H1 (cell line): ENCODE data around the gene GAB2. TPM values are rescaled to one million over a fixed set of nuclear protein-coding genes. Genes with fewer than 3 reads are reported as not detected.

ENCODE experiments used
- CTCF ChIA-PET: fragments of 300-600 bp; sonication (Branson Sonifier 250); formaldehyde crosslinking; loops from one replicate; lab custom pipeline; 2021; ENCODE audit not compliant: partially characterized antibody; lab: Charles Lee
- POLR2A ChIA-PET: fragments of 300-600 bp; sonication (Branson Sonifier 250); formaldehyde crosslinking; loops from one replicate; lab custom pipeline; 2021; ENCODE audit warnings: inconsistent platforms; ENCODE audit not compliant: partially characterized antibody; lab: Charles Lee
- DNase-seq, 2 experiments: peaks; one replicate each; pipeline versions ENCODE4 v3.0.0 to v3.0.0-alpha.2; 2010 to 2022; ENCODE audit warnings: low spot score in 2 of 2, low read depth in 1 of 2, mixed read lengths in 1 of 2
- FAIRE-seq: peaks from 2 replicates; lab custom pipeline; 2011; peaks lifted over from hg19 to GRCh38; lab: Jason Lieb, UNC
- H2AFZ ChIP-seq: 2 replicates; pipeline ENCODE4 v1.8.1; 2012; ENCODE audit warnings: low read length, inconsistent platforms
- H2AK5ac ChIP-seq: 2 replicates; pipeline ENCODE4 v1.6.1; 2013; ENCODE audit warnings: low read depth, low read length
- H2BK120ac ChIP-seq: replicated peaks from 2 replicates; pipeline ENCODE3; 2013; ENCODE audit warnings: low read depth, low read length, inconsistent platforms
- H2BK12ac ChIP-seq: 2 replicates; pipeline ENCODE4 v1.6.1; 2013; ENCODE audit warnings: low read depth, low read length
- H2BK15ac ChIP-seq: 2 replicates; pipeline ENCODE4 v1.6.1; 2013; ENCODE audit warnings: low read length
- H2BK20ac ChIP-seq: 2 replicates; pipeline ENCODE4 v1.6.1; 2013; ENCODE audit warnings: low read length
- H2BK5ac ChIP-seq: 2 replicates; pipeline ENCODE4 v1.6.1; 2013; ENCODE audit warnings: low read depth, low read length
- H3K14ac ChIP-seq: 2 replicates; pipeline ENCODE4 v1.6.1; 2013; ENCODE audit warnings: inconsistent platforms; ENCODE audit not compliant: insufficient read length
- H3K18ac ChIP-seq: 2 replicates; pipeline ENCODE4 v1.6.1; 2013; ENCODE audit warnings: low read length; ENCODE audit errors: extremely low read depth
- H3K23ac ChIP-seq: 2 replicates; pipeline ENCODE4 v1.6.1; 2013; ENCODE audit warnings: inconsistent platforms; ENCODE audit not compliant: insufficient read length
- H3K23me2 ChIP-seq: 2 replicates; pipeline ENCODE4 v1.6.1; 2013; ENCODE audit warnings: low read depth, low read length
- H3K27ac ChIP-seq: 2 replicates; pipeline ENCODE4 v1.6.1; 2011; ENCODE audit warnings: low read depth, low read length, inconsistent platforms
- H3K27me3 ChIP-seq, 4 experiments: replicated peaks in 1 of 4; 1 replicate in 1 of 4; 2 replicates in 3 of 4; pipeline versions ENCODE4 v1.6.1 to v1.8.1; 2011 to 2013; ENCODE audit warnings: low read length in 3 of 4, mild to moderate bottlenecking in 3 of 4, inconsistent platforms in 2 of 4, mixed read lengths in 2 of 4, moderate library complexity in 1 of 4; ENCODE audit not compliant: control insufficient read depth in 3 of 4, insufficient read depth in 3 of 4; ENCODE audit errors: extremely low read depth in 1 of 4
- H3K36me3 ChIP-seq, 4 experiments: 2 replicates each; pipeline versions ENCODE4 v1.6.1 to v1.8.1; 2011 to 2013; ENCODE audit warnings: mild to moderate bottlenecking in 4 of 4, low read length in 3 of 4, moderate library complexity in 2 of 4, control low read depth in 1 of 4, inconsistent platforms in 1 of 4; ENCODE audit not compliant: insufficient read depth in 4 of 4, control insufficient read depth in 2 of 4
- H3K4ac ChIP-seq: replicated peaks from 2 replicates; pipeline ENCODE3; 2013; ENCODE audit warnings: low read length, low read depth, mixed read lengths, inconsistent platforms; ENCODE audit not compliant: insufficient read length
- H3K4me1 ChIP-seq, 4 experiments: replicated peaks in 1 of 4; 1 replicate in 1 of 4; 2 replicates in 3 of 4; pipeline versions ENCODE4 v1.6.1 to v1.8.1; 2011 to 2013; ENCODE audit warnings: low read length in 3 of 4, inconsistent platforms in 2 of 4, mixed read lengths in 1 of 4; ENCODE audit not compliant: insufficient read depth in 4 of 4, control insufficient read depth in 3 of 4
- H3K4me2 ChIP-seq, 2 experiments: 2 replicates each; pipeline versions ENCODE4 v1.6.1 to v1.8.1; 2011 to 2013; ENCODE audit warnings: low read depth in 2 of 2, low read length in 2 of 2, control low read depth in 1 of 2, inconsistent platforms in 1 of 2, mild to moderate bottlenecking in 1 of 2; ENCODE audit not compliant: insufficient read depth in 1 of 2
- H3K4me3 ChIP-seq, 4 experiments: fragments of 200-600, 300-600 bp in 1 of 4; sonication (generic), shearing (Covaris generic), sonication (Bioruptor Twin) in 1 of 4; 2 replicates each; pipeline versions ENCODE4 v1.5.1 to v1.8.1; 2011 to 2016; ENCODE audit warnings: low read length in 4 of 4, low read depth in 3 of 4, control low read depth in 2 of 4, inconsistent platforms in 2 of 4, mild to moderate bottlenecking in 2 of 4, mixed read lengths in 1 of 4, moderate library complexity in 1 of 4; ENCODE audit not compliant: insufficient read depth in 2 of 4; ENCODE audit errors: extremely low read depth in 1 of 4
- H3K56ac ChIP-seq: replicated peaks from 2 replicates; pipeline ENCODE3; 2013; ENCODE audit warnings: low read depth, mild to moderate bottlenecking, mixed read lengths, low read length, inconsistent platforms; ENCODE audit not compliant: insufficient read length
- H3K79me1 ChIP-seq: 2 replicates; pipeline ENCODE4 v1.6.1; 2013; ENCODE audit warnings: low read depth, low read length, control low read depth
- H3K79me2 ChIP-seq, 2 experiments: 2 replicates each; pipeline versions ENCODE4 v1.6.1 to v1.8.1; 2012 to 2013; ENCODE audit warnings: low read length in 2 of 2, mild to moderate bottlenecking in 2 of 2, inconsistent platforms in 1 of 2; ENCODE audit not compliant: insufficient read depth in 2 of 2, control insufficient read depth in 1 of 2
- H3K9ac ChIP-seq, 4 experiments: replicated peaks in 1 of 4; 1 replicate in 1 of 4; 2 replicates in 3 of 4; pipeline versions ENCODE4 v1.6.1 to v1.8.1; 2011 to 2013; ENCODE audit warnings: low read depth in 3 of 4, low read length in 3 of 4, control low read depth in 2 of 4, mild to moderate bottlenecking in 2 of 4, moderate library complexity in 2 of 4, inconsistent platforms in 1 of 4; ENCODE audit errors: extremely low read depth in 1 of 4
- H3K9me3 ChIP-seq, 2 experiments: 2 replicates each; pipeline versions ENCODE4 v1.6.1 to v1.8.1; 2012 to 2013; ENCODE audit warnings: mild to moderate bottlenecking in 2 of 2, moderate library complexity in 2 of 2, control low read depth in 1 of 2, inconsistent platforms in 1 of 2, low read depth in 1 of 2, low read length in 1 of 2, mixed read lengths in 1 of 2; ENCODE audit not compliant: insufficient read depth in 2 of 2
- H4K20me1 ChIP-seq, 2 experiments: replicated peaks in 1 of 2; 2 replicates each; pipeline versions ENCODE3 to v1.8.1; 2011 to 2013; ENCODE audit warnings: inconsistent platforms in 2 of 2, low read length in 2 of 2, mild to moderate bottlenecking in 1 of 2; ENCODE audit not compliant: insufficient read depth in 2 of 2, control insufficient read depth in 1 of 2
- H4K5ac ChIP-seq: 2 replicates; pipeline ENCODE4 v1.6.1; 2013; ENCODE audit warnings: low read length, low read depth, mixed read lengths, inconsistent platforms; ENCODE audit not compliant: insufficient read length
- H4K8ac ChIP-seq: 2 replicates; pipeline ENCODE4 v1.8.0; 2013; ENCODE audit warnings: mild to moderate bottlenecking, moderate library complexity, low read length, inconsistent platforms; ENCODE audit not compliant: insufficient read depth; ENCODE audit errors: extremely low read depth
- H4K91ac ChIP-seq: replicated peaks from 2 replicates; pipeline ENCODE3; 2013; ENCODE audit warnings: low read length, mixed read lengths, inconsistent platforms; ENCODE audit not compliant: insufficient read length
- HDAC2 ChIP-seq, 2 experiments: fragments of 300-600 bp in 1 of 2; sonication (generic) in 1 of 2; IDR thresholded peaks; 2 replicates each; pipeline ENCODE4 v1.6.1; 2011 to 2012; ENCODE audit warnings: low read depth in 2 of 2, low read length in 2 of 2, mild to moderate bottlenecking in 2 of 2, moderate library complexity in 2 of 2, borderline replicate concordance in 1 of 2, inconsistent platforms in 1 of 2
- MAX ChIP-seq: IDR thresholded peaks from 2 replicates; pipeline ENCODE4 v1.6.1; 2012; ENCODE audit warnings: inconsistent platforms
- RAD21 ChIP-seq, 2 experiments: IDR thresholded peaks in 1 of 2; conservative IDR thresholded peaks in 1 of 2; 2 replicates each; pipeline ENCODE4 v1.6.1; 2011; ENCODE audit warnings: low read depth in 2 of 2, low read length in 2 of 2, improper control_type of control experiment in 1 of 2, inconsistent platforms in 1 of 2, mild to moderate bottlenecking in 1 of 2, moderate library complexity in 1 of 2
- SUZ12 ChIP-seq: fragments of 200-600 bp; sonication (generic); IDR thresholded peaks from 2 replicates; pipeline ENCODE4 v1.6.1; 2012; ENCODE audit warnings: mild to moderate bottlenecking, inconsistent platforms, low read length, moderate library complexity, mixed read lengths
- TBP ChIP-seq: IDR thresholded peaks from 2 replicates; pipeline ENCODE4 v1.6.1; 2011; ENCODE audit warnings: low read depth, low read length, improper control_type of control experiment
- WGBS, 2 experiments: shearing (Covaris generic) in 1 of 2; methylation state at CpG; one replicate each; pipeline versions ENCODE4 v1.1.6 to v1.1.7; 2013 to 2015; ENCODE audit warnings: low lambda C conversion rate in 2 of 2, mixed read lengths in 2 of 2, inconsistent platforms in 1 of 2, low coverage in 1 of 2, missing lambda C conversion rate in 1 of 2; ENCODE audit not compliant: insufficient replicate concordance in 2 of 2, insufficient coverage in 1 of 2, insufficient read length in 1 of 2; ENCODE audit errors: extremely low coverage in 1 of 2, missing lambda C conversion rate in 1 of 2; 5-methylcytosine and 5-hydroxymethylcytosine counted together
- polyA plus RNA-seq, 7 experiments: library from polyadenylated mRNA; depleted of rRNA in 3 of 7; stranded (reverse) in 5 of 7; unstranded in 2 of 7; fragments of >200 nt in 5 of 7; fragments of 200-250 nt in 2 of 7; gene quantifications; 1 replicate in 5 of 7; 2 replicates in 1 of 7; 4 replicates in 1 of 7; pipeline versions ENCODE4 v1.2.1 to v1.2.3, GENCODE V29; 2011 to 2013; ENCODE audit warnings: missing spikeins in 2 of 7, mixed read lengths in 2 of 7
- total RNA-seq: library from RNA; stranded (reverse); fragmentation: NEBNext Ultra II Directional; extraction: Animal tissue kit (Norgen Biotek cat#: 25700); gene quantifications from 2 replicates; pipeline ENCODE4 v1.2.1, GENCODE V29; 2021

The GAB2 gene
- total and polyA plus RNA-seq, 2 of the 8 experiments (the other 6 are each of a cell fraction or from before 2014, with no cell fraction given) = 6.3 to 14.0 TPM

DNA sequence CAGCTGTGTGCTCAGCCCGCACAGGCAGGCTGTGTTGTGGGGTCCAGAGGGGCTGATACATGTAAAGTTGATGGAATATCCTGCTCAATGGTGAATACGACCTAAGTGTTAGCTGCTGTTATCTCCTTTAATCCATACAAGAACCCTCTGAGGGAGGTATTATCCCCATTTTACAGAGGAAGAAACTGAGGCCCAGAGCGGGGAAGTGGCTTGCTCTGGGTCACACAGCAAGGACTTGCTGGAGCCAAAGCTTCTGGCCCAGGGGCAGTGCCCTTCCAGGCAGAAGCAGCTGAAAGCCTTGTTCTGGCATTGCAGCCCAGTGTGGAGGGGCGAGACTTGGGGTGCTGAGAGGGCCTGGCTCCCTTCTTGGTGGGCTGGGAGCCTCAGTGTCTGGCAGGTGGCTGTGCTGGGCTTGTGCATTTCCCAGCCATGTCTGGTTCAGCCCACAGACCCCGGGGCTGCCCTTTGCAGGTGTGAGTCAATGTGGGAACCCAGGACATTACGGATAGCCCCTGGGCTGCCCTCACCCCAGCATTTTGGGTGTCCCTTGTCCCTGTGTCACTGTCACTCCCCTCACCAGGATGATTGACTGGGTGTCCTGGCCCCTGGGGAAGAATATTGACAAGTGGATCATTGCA lies 218.5 kb downstream of the GAB2 start:
- Histone ChIP-seq H4K8ac (no peak overlapping the region), H2AK5ac (no peak overlapping the region), H3K4me3 (no peak overlapping the region), H3K27me3 (no peaks in the 10 kb centered on the region), H4K91ac (no peak overlapping the region), H3K4me2 (no peak overlapping the region), H2AFZ (no peak overlapping the region), H3K23me2 (no peaks in the 10 kb centered on the region), H3K9ac (no peak overlapping the region), H3K79me2 (no peaks in the 10 kb centered on the region), H3K9me3 (no peaks in the 10 kb centered on the region), H3K14ac (no peak overlapping the region), H3K27ac (no peak overlapping the region), H3K23ac (no peak overlapping the region), H3K56ac (no peak overlapping the region), H3K4ac (no peak overlapping the region), H2BK5ac (no peak overlapping the region), H2BK20ac (no peak overlapping the region), H2BK120ac (no peak overlapping the region), H2BK15ac (no peak overlapping the region), H4K20me1 (peaks cover 3 to 4% of the 10 kb centered on the region in 2 experiments), H4K5ac (no peak overlapping the region), H2BK12ac (no peak overlapping the region), H3K36me3 (no peaks in the 10 kb centered on the region), H3K79me1 (no peaks in the 10 kb centered on the region), H3K18ac (no peak overlapping the region), H3K4me1 (no peaks in the 10 kb centered on the region)
- no peak for DNase-seq
- ChIA-PET CTCF (no interaction called here), POLR2A (interaction anchor here (4.2 kb wide), 1 partner anchor 10 kb away, joined by 16 read pairs; the partner anchor contains the start of genes KCTD21 and USP35)
- no peak for FAIRE-seq
- TF ChIP-seq RAD21 (IDR thresholded peaks at IDR 0.05 in 1 of 2, conservative IDR thresholded peaks at IDR 0.05 in 1 of 2; ENCODE audit: low read depth in 2 of 2, low read length in 2 of 2) (no peak), MAX (no peak), SUZ12 (no peak), TBP (no peak), HDAC2 (IDR thresholded peaks at IDR 0.05; ENCODE audit: borderline replicate concordance in 1 of 2, low read depth in 2 of 2, low read length in 2 of 2) (no peak)
- WGBS, 2 experiments = 85% methylated on average over 6 of the region's 6 CpGs; no CpG with 5 or more reads in 1 of the 2 experiments
